GM19099 (cell line): ENCODE results near the gene NFATC2.

Experiments used
- POLR2A ChIP-seq: IDR thresholded peaks from 3 replicates; pipeline ENCODE4 v1.6.1; 2011; ENCODE audit warnings: low read depth; ENCODE audit not compliant: insufficient read length; ENCODE audit errors: extremely low read depth

Gene NFATC2

GRCh38 chr20:51348876-51349275 lies 193.6 kb downstream of the NFATC2 start:
- TF ChIP-seq POLR2A = no peak

- no peak for TF ChIP-seq POLR2A
Measured at GRCh38 chr20:51347831-51348230, 194.7 kb downstream of the NFATC2 start.

- no peak for TF ChIP-seq POLR2A
Measured at GRCh38 chr20:51346686-51347485, 195.6 kb downstream of the NFATC2 start.

- no peak for TF ChIP-seq POLR2A
Measured at GRCh38 chr20:51345601-51346101, 196.9 kb downstream of the NFATC2 start.

- no peak for TF ChIP-seq POLR2A
Measured at GRCh38 chr20:51342510-51343236, 199.8 kb downstream of the NFATC2 start.

GRCh38 chr20:51341581-51341980 lies 200.9 kb downstream of the NFATC2 start:
- no peak for TF ChIP-seq POLR2A

- TF ChIP-seq POLR2A = no peak
Measured at GRCh38 chr20:51340451-51340840, 202.1 kb downstream of the NFATC2 start.

- no peak for TF ChIP-seq POLR2A
Measured at GRCh38 chr20:51339721-51340450, 202.6 kb downstream of the NFATC2 start.

GRCh38 chr20:51338692-51339440 lies 203.7 kb downstream of the NFATC2 start:
- TF ChIP-seq POLR2A = no peak

GRCh38 chr20:51337126-51337805 lies 205.3 kb downstream of the NFATC2 start:
- TF ChIP-seq POLR2A = no peak
